HL-60 (cell line): ENCODE data around the gene C2orf92.

Source experiments
- CTCF ChIP-seq: IDR thresholded peaks from one replicate; pipeline ENCODE4 v1.5.1; 2011; ENCODE audit warnings: low read length, control low read depth, inconsistent platforms; ENCODE audit not compliant: insufficient read depth
- GABPA ChIP-seq: IDR thresholded peaks from 2 replicates; pipeline ENCODE4 v1.6.1; 2012; ENCODE audit warnings: low read depth
- POLR2AphosphoS5 ChIP-seq: IDR thresholded peaks from 2 replicates; pipeline ENCODE4 v1.6.1; 2012; ENCODE audit warnings: low read depth

- TF ChIP-seq CTCF (no peak), GABPA (no peak), POLR2AphosphoS5 (no peak)
These were observed 25.3 kb upstream of the C2orf92 start for GRCh38 chr2:97644023-97644717.
